Fibroblast of pulmonary artery (primary cell): ENCODE results near the gene NOD2.
A peak's percentile ranks its signal among the peaks of the same experiment; 100 is the strongest.

Source experiments
- DNase-seq: peaks from one replicate; pipeline ENCODE4 v3.0.0-alpha.2; 2010; ENCODE audit warnings: low read depth
- H3K4me3 ChIP-seq: replicated peaks from 2 replicates; pipeline ENCODE4 v1.5.1; 2011; ENCODE audit warnings: low read depth, mild to moderate bottlenecking, control low read depth, low read length, moderate library complexity
- TF ChIP-seq, protein P1 (sequence below): IDR thresholded peaks from 2 replicates; pipeline ENCODE4 v1.5.1; 2011; ENCODE audit warnings: mild to moderate bottlenecking, control low read depth, low read length, inconsistent platforms; ENCODE audit errors: missing control alignments

Gene NOD2

DNA sequence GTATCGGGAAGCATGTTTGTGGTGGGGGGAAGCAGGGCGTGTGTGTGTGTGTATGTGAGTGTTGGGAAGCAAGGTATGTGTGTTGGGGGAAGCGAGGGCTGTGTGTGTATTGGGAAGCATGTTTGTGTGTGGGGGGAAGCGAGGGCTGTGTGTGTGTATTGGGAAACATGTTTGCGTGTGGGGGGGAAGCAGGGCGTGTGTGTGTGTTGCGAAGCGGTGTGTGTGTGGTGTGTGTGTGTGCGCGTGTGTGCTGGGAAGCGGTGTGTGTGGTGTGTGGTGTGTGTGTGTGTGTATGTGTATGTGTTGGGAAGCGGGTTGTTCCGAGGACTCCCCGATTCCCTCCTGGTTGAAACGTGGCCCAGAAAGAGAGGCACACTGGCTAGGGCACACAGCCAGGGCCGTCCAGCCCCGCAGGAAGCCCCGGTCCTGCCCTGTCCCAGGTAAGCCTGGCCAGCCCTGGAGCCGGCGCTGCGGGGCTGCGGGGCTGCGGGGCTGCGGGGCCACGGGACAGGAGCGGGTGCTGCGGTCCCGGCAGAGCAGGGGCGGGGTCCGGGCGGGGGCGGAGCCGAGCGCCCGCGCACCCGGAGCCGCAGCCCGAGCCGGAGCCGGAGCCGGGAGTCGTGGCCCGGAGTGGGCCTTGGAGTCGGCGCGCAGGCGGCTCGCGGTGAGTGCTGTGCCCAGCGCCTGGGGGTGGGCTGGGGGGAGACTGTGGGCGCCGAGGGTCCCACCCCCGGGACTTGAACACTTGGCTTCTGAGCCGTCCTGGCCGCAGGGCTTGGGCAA, at the start of gene NOD2:
NOD2 (plus strand) TSS at position 608 of the 783 bp plus-strand sequence. CDS start 5,890 bp downstream, outside the sequence.
- TF ChIP-seq, protein P1, sequence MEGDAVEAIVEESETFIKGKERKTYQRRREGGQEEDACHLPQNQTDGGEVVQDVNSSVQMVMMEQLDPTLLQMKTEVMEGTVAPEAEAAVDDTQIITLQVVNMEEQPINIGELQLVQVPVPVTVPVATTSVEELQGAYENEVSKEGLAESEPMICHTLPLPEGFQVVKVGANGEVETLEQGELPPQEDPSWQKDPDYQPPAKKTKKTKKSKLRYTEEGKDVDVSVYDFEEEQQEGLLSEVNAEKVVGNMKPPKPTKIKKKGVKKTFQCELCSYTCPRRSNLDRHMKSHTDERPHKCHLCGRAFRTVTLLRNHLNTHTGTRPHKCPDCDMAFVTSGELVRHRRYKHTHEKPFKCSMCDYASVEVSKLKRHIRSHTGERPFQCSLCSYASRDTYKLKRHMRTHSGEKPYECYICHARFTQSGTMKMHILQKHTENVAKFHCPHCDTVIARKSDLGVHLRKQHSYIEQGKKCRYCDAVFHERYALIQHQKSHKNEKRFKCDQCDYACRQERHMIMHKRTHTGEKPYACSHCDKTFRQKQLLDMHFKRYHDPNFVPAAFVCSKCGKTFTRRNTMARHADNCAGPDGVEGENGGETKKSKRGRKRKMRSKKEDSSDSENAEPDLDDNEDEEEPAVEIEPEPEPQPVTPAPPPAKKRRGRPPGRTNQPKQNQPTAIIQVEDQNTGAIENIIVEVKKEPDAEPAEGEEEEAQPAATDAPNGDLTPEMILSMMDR = no peak
- no peak for DNase-seq
- H3K4me3 ChIP-seq = peak within 1 kb of the TSS; percentile 28

DNA sequence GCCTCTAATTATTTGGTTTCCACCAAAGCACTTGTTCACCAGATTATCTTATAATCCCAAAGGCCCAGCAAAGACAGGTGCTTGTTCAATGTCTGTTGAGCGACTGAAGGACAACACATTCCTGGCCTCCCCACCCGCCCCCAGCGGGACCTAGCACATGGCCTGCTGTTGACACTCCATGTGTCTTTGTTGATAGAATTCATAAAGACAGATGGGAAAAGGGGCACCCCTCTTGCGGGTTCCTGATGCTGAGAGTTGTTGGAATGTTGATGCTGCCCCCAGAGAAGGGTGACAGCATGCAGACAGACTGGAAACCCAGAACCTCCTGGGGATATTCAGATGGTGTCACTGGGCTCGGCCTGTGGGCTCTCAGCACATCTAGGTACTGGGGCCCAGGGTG, 49.2 kb upstream of the NOD2 start:
- TF ChIP-seq, protein P1 = no peak
- DNase-seq = no peak
- H3K4me3 ChIP-seq = no peak overlapping the region

DNA sequence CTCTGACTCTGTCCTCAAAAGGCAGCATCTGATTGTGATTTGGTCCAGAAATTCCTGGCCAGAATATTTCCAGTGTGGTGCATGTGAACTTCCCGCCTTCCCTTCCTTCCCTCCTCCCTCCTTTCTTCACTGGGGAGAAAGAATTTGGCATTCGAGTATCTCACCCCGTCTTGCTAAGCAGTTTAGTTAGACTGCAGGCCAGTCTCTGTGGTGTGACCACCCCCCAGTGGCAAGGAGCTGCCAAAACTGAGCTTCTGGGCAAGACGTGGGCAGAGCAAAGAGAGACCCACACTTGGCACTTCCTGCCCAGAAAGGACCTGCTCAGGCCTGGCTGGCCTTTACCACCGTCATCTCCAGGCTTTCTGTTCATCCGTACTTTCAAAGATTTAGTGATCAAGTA, 48.7 kb upstream of the NOD2 start:
- no peak overlapping the region for H3K4me3 ChIP-seq
- peak; percentile 23 for DNase-seq

DNA sequence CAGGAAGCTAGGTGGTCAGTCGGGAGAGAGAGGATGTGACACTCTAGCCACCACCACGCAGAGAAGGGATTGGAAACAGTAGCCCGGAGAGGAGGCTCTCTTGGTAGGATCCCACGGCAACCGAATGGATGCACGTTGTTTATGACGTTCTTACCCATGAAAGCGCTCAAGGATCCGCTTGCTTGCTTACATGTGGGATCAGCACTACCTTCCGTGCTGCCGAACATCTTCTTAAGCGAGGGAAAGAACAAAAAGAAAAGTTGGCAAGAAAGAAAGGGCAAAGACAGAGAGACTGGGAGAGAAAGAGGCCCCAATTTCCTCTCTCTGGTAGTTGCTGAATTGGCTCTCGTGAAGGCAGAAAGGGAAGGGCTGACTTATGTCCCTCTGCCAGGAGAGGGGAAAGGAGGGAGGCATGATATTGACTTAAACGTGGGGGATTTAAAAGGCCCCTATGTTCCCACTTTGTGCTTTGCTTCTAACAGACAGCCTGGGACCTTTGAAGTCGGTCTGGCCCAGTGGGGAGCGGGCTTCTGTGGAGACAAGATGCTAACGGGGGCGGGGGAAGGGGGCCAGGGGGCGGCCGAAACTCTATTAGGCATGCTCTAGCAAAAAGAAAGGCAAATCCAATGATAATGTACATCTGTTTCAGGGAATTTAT, 47.7 kb upstream of the NOD2 start:
- TF ChIP-seq, protein P1 = no peak
- DNase-seq = no peak
- H3K4me3 ChIP-seq = no peak overlapping the region

More for the DNA sequence above, 48.7 kb upstream of the NOD2 start:
- TF ChIP-seq, protein P1 = peak; percentile 29

DNA sequence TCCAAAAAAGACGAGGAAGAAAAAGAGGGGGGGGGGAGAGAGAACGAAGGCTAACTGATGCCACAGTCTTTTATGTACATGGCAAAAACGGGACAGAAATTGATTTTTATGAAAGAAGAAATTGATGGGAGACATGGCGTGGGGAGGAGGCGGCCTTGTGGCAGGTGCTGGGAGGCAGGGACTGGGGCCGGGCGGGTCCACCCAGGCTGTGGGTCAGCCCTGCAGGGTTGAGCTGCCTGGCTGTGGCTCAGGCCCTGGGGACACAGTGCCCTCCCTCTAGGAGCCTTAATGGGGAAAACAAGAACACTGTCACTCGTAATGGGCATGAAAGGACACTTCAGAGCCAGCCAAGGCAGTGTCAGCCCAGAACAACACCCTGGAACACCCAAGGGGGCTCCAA, 47.1 kb upstream of the NOD2 start:
- DNase-seq = no peak
- TF ChIP-seq, protein P1 = no peak
- H3K4me3 ChIP-seq = no peak overlapping the region

DNA sequence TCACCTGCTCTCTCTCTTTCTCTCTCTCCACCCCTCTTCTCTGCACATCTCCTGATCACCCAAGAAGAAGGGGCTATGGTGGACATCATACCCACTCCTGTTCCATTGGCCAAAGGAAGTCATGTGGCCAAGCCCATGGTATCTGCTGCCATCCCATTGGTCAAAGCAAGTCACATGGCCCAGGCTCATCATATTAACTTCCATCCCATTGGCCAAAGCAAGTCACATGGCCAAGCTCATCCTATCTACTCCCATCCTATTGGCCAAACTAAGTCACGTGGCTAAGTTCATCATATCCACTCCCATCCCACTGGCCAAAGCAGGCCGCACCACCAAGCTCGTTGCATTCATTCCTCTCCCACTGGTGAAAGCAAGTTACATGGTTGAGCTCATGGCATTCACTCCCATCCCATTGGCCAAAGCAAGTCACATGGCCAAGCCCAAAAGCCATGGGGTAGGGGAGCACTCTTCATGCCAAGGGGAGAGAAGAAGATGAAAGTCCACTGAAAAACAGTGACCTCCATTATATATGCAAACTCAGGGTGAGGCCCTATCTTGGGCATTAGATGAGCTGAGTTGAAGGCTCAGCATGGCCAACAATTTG, 41.5 kb upstream of the NOD2 start:
- TF ChIP-seq, protein P1 = no peak
- no peak overlapping the region for H3K4me3 ChIP-seq
- DNase-seq = no peak
